ENCODE data around the gene GALNS. TPM values are rescaled to one million over a fixed set of nuclear protein-coding genes. Genes with fewer than 3 reads are reported as not detected.

Gene GALNS
- total RNA-seq, 2 experiments from 2014 or later, result 18.4 to 19.7 TPM

- peaks cover 10% of the 10 kb centered on the region for H3K4me1 ChIP-seq (ENCODE audit: insufficient read depth, low read length)
- no peak overlapping the region for H3K4me3 ChIP-seq (ENCODE audit: low read length)
- DNase-seq (no peak), ATAC-seq (ENCODE audit: poor library complexity) (no peak)
- H3K36me3 Mint-ChIP-seq (ENCODE audit: low read depth), result peaks cover 2% of the 10 kb centered on the region
- no peak for TF ChIP-seq CTCF (IDR thresholded peaks at IDR 0.05)
- H3K27me3 ChIP-seq (ENCODE audit: control insufficient read depth in 1 of 2, insufficient read depth in 2 of 2, low read length in 2 of 2), result no peaks in the 10 kb centered on the region
- H3K9me3 ChIP-seq (ENCODE audit: control insufficient read depth in 1 of 2, insufficient read depth in 1 of 2, low read length in 2 of 2), result no peaks in the 10 kb centered on the region
- POLR2A ChIA-PET, result interaction anchor here (1.4 kb wide), 1 partner anchor 40 kb away, joined by 4 read pairs; the partner anchor contains the start of genes GALNS and TRAPPC2L
- H3K9me3 Mint-ChIP-seq, result no peaks in the 10 kb centered on the region
- H3K4me1 Mint-ChIP-seq (ENCODE audit: low read depth), result peaks cover 2% of the 10 kb centered on the region
- intact Hi-C loops (cut with DNase I, micrococcal nuclease), result loop anchor here in 1 of 2 experiments (1.0 to 5.0 kb wide), 2 partner anchors 125 to 399 kb away; no protein-coding TSS in a partner anchor
- H3K27ac Mint-ChIP-seq, result no peak overlapping the region
- no peaks in the 10 kb centered on the region for H3K27me3 Mint-ChIP-seq
- H3K36me3 ChIP-seq (ENCODE audit: insufficient read depth, low read length), result peaks cover 10% of the 10 kb centered on the region
- no peak overlapping the region for H3K27ac ChIP-seq (ENCODE audit: low read depth in 1 of 2, low read length in 2 of 2)
- H3K4me3 Mint-ChIP-seq, result no peak overlapping the region
- CTCF ChIA-PET, result no interaction called here
Observed at GRCh38 chr16:88816736-88817535, 39.8 kb downstream of the GALNS start.

- Mint-ChIP-seq H3K36me3 (ENCODE audit: low read depth) (peaks cover 4% of the 10 kb centered on the region), H3K4me1 (ENCODE audit: low read depth) (peaks cover 4% of the 10 kb centered on the region), H3K27me3 (no peaks in the 10 kb centered on the region), H3K27ac (no peak overlapping the region), H3K9me3 (no peaks in the 10 kb centered on the region), H3K4me3 (no peak overlapping the region)
- peak in 12 of 14 experiments; percentile 29 to 74 (median 50) for DNase-seq
- intact Hi-C loops (cut with DNase I, micrococcal nuclease), result loop anchor here in 1 of 2 experiments (1.0 to 5.0 kb wide), 3 partner anchors 126 to 400 kb away; no protein-coding TSS in a partner anchor
- Histone ChIP-seq H3K4me1 (ENCODE audit: insufficient read depth, low read length) (peaks cover 12% of the 10 kb centered on the region), H3K4me3 (ENCODE audit: low read length) (no peak overlapping the region), H3K9me3 (ENCODE audit: control insufficient read depth in 1 of 2, insufficient read depth in 1 of 2, low read length in 2 of 2) (no peaks in the 10 kb centered on the region), H3K27ac (ENCODE audit: low read depth in 1 of 2, low read length in 2 of 2) (no peak overlapping the region), H3K27me3 (ENCODE audit: control insufficient read depth in 1 of 2, insufficient read depth in 2 of 2, low read length in 2 of 2) (no peaks in the 10 kb centered on the region), H3K36me3 (ENCODE audit: insufficient read depth, low read length) (peaks cover 3% of the 10 kb centered on the region)
- CTCF ChIA-PET, result interaction anchor here (0.6 kb wide), 1 partner anchor 11 kb away, joined by 3 read pairs; no protein-coding TSS in a partner anchor
- POLR2A ChIA-PET, result no interaction called here
- TF ChIP-seq CTCF (IDR thresholded peaks at IDR 0.05), result peak; percentile 63
- peak; percentile 19 for ATAC-seq (ENCODE audit: poor library complexity)
Observed at GRCh38 chr16:88815901-88816589, 40.7 kb downstream of the GALNS start.

DNA sequence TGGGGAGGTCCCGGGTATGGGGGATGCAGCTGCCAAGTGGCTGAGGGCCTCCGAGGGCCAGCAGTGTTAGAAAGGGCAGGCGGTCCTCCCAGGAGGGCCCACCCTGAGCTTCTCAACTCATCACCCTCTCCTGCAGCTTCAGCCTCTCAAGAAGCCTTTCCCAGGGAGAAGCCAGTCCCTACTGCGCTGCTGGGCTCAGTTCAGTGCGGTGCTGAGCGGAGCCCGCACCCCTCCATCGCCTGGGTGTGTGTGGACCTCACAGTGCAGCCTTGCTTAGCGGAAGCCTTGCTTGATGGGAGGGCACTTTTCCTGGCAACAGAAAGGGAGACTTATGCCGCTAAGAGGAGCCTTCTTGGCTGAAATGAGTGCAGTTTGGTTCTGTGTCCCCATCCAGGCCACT is 41.5 kb downstream of the GALNS start:
- Histone ChIP-seq H3K4me1 (ENCODE audit: insufficient read depth, low read length) (peaks cover 20% of the 10 kb centered on the region), H3K27ac (ENCODE audit: low read depth in 1 of 2, low read length in 2 of 2) (no peak overlapping the region), H3K9me3 (ENCODE audit: control insufficient read depth in 1 of 2, insufficient read depth in 1 of 2, low read length in 2 of 2) (no peaks in the 10 kb centered on the region), H3K36me3 (ENCODE audit: insufficient read depth, low read length) (peaks cover 1% of the 10 kb centered on the region), H3K27me3 (ENCODE audit: control insufficient read depth in 1 of 2, insufficient read depth in 2 of 2, low read length in 2 of 2) (no peaks in the 10 kb centered on the region), H3K4me3 (ENCODE audit: low read length) (no peak overlapping the region)
- ChIA-PET CTCF (interaction anchor here (0.6 kb wide), 1 partner anchor 10 kb away, joined by 3 read pairs; no protein-coding TSS in a partner anchor), POLR2A (no interaction called here)
- peaks cover 4% of the 10 kb centered on the region for H3K36me3 Mint-ChIP-seq (ENCODE audit: low read depth)
- DNase-seq (no peak), ATAC-seq (ENCODE audit: poor library complexity) (no peak)
- intact Hi-C loops (cut with DNase I, micrococcal nuclease), result loop anchor here in 1 of 2 experiments (2.0 to 5.0 kb wide), 2 partner anchors 127 to 352 kb away; no protein-coding TSS in a partner anchor
- no peaks in the 10 kb centered on the region for H3K27me3 Mint-ChIP-seq
- peaks cover 4% of the 10 kb centered on the region for H3K4me1 Mint-ChIP-seq (ENCODE audit: low read depth)
- H3K4me3 Mint-ChIP-seq, result no peak overlapping the region
- no peak for TF ChIP-seq CTCF (IDR thresholded peaks at IDR 0.05)
- H3K9me3 Mint-ChIP-seq, result no peaks in the 10 kb centered on the region
- H3K27ac Mint-ChIP-seq, result no peak overlapping the region
